ENCODE data around the gene GLG1.

Gene GLG1

DNA sequence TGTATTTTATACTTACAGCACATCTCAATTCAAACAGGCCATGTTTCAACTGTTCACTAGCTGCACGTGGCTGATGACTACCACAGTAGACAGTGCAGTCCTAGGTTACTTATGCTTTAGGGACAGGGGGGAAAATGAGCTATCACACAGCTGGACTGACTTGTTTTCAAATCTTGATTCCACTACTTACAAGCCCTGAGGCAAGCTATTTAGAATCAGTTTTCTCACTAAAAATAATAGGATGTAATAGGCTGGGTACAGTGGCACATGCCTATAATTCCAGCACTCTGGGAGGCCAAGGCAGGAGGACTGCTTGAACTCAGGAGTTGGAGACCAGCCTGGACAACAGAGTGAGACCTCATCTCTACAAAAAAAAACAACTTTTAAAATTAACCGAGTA, 10.3 kb downstream of the GLG1 start:
- peaks cover 67% of the 10 kb centered on the region for H3K4me1 Mint-ChIP-seq (ENCODE audit: low read depth)
- peak overlapping the region; percentile 64 for H3K27ac Mint-ChIP-seq
- no peaks in the 10 kb centered on the region for H3K27me3 Mint-ChIP-seq
- peaks cover 2% of the 10 kb centered on the region for H3K9me3 Mint-ChIP-seq (ENCODE audit: low read depth)
- H3K36me3 Mint-ChIP-seq = peaks cover 5% of the 10 kb centered on the region
- no peak overlapping the region for H3K4me3 Mint-ChIP-seq

GRCh38 chr16:74592847-74593246, 14.1 kb downstream of the GLG1 start:
- no peaks in the 10 kb centered on the region for H3K27me3 Mint-ChIP-seq
- H3K27ac Mint-ChIP-seq = peak overlapping the region; percentile 37
- H3K36me3 Mint-ChIP-seq = peaks cover 5% of the 10 kb centered on the region
- peak overlapping the region; percentile 7 for H3K4me3 Mint-ChIP-seq
- H3K9me3 Mint-ChIP-seq (ENCODE audit: low read depth) = peaks cover 2% of the 10 kb centered on the region
- peaks cover 56% of the 10 kb centered on the region for H3K4me1 Mint-ChIP-seq (ENCODE audit: low read depth)

DNA sequence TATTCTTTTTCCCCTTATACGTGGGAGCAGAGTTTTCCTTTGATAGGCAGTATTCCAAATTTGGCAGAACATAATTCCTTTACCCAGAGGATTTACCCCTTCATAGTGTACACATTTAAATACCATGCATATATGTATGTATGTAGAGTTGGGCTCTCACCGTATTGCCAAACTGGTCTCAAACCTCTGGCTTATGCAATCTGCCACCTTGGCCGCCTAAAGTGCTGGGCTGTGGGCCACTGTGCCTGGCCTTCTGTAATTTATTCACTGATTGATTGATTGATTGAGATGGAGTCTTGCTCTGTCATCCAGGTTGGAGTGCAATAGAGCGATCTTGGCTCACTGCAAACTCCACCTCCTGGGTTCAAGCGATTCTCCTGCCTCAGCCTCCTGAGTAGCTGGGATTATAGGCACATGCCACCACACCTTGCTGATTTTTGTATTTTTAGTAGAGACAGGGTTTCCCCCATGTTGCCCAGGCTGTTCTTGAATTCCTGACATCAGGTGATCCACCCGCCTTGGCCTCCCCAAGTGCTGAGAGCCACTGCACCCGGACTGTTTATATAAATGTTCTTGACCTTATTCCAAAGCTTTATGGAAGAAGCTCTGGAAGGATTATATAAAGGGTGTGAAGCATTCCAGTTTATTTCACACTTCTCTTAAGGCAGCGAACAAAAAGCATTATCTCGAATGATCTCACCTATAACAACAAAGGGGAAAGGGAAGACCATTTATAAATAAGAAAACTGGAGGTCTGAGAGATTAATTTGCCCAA, 14.9 kb downstream of the GLG1 start:
- Mint-ChIP-seq H3K4me1 (ENCODE audit: low read depth) (peaks cover 62% of the 10 kb centered on the region), H3K9me3 (ENCODE audit: low read depth) (peaks cover 2% of the 10 kb centered on the region), H3K36me3 (peaks cover 5% of the 10 kb centered on the region), H3K27me3 (no peaks in the 10 kb centered on the region), H3K27ac (peak overlapping the region; percentile 16), H3K4me3 (no peak overlapping the region)

DNA sequence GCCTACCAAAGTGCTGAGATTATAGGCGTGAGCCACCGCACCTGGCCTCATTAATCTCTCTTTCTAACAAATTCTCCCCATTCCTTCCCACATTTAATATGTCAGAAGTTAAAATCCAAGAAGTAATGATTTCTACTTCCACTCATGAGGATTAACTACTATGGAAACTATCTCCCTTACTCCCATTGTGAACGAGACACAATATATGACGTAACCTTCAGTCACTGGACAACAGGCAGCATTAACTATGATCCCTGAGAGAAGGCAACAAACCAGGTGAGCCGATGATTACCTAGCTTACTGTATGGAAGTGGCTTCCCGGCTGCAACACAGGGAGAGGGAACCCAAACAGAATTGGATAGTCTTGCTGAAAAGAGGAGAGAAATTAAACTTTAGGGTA, 20.0 kb downstream of the GLG1 start:
- Mint-ChIP-seq H3K27me3 (no peaks in the 10 kb centered on the region), H3K27ac (peak overlapping the region; percentile 36), H3K4me3 (no peak overlapping the region), H3K9me3 (ENCODE audit: low read depth) (no peaks in the 10 kb centered on the region), H3K4me1 (ENCODE audit: low read depth) (peaks cover 67% of the 10 kb centered on the region), H3K36me3 (peaks cover 3% of the 10 kb centered on the region)

DNA sequence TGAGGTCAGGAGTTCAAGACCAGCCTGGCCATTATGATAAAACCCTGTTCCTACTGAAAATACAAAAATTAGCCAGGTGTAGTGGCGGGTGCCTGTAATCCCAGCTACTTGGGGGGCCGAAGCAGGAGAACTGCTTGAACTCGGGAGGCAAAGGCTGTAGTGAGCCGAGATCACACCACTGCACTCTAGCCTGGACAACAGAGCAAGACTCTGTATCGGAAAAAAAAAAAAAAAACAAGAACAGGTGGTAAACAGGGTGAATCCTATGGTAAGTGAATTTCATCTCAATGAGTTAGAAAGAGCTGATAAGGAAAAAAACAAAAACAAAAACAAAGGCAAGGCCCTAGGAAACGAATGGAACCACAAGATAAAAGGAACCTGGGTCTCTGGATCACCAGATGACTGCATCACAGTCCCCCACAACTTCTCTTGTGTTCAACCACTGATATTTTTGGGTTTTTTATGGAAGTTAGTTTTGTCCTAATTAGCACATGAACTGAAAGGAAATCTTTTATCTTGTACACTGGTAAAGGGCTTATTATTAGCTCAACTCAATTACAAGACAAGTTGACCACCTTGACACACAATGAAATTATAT, 21.0 kb downstream of the GLG1 start:
- Mint-ChIP-seq H3K36me3 (peaks cover 3% of the 10 kb centered on the region), H3K4me3 (no peak overlapping the region), H3K9me3 (ENCODE audit: low read depth) (no peaks in the 10 kb centered on the region), H3K4me1 (ENCODE audit: low read depth) (peaks cover 71% of the 10 kb centered on the region), H3K27me3 (no peaks in the 10 kb centered on the region), H3K27ac (peak overlapping the region; percentile 50)

DNA sequence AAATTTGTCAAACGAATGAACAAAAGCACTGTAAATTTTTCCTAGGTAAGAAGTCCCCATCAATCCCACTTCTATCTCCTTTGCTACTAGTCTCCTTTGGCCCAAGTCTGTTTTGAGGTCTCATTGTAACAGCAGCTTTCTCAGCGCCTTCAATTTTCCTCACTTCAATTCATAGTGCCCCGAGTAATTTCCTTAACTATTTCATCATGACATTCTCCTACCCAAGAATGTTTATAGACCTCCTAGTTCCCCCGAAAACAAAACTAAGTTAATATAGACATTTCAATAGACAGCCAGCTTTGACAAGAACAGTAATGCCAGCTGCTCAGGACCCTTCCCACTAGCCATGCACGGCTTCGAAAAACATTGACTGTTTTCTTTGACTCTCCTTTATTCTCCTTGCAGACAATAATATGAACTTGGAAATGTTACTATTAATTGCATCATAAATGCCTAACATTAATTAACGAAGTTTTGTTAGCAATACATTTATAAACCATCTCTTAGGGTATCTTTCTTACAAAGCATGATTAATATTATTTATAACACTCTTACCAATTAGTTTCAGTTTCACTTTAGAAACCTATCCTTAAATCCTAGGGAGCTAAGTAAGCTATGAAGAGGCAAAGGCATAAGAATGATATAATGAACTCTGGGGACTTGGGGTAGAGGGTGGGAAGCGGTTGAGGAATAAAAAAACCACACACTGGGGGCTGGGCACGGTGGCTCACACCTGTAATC, 22.8 kb downstream of the GLG1 start:
- Mint-ChIP-seq H3K4me3 (peak overlapping the region; percentile 18), H3K4me1 (ENCODE audit: low read depth) (peaks cover 78% of the 10 kb centered on the region)

DNA sequence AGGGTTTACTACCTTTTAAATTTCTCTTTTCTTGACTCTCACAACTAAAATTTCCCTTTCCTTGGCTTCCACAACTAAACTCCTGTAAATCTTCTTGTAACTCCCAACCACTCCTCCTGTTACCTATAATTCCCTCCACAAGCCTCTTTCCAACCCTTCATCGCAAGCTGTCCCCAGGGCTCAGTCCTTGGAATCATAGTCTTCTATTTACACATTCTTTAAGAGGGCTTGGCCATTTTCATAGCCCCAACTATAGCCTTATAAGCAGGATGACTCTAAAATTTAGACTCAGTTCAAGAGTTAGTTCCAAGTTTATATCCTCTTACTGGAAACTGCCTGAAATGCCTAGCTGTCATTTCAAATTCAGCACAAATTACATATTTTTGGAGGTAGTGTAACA, 23.9 kb downstream of the GLG1 start:
- no peaks in the 10 kb centered on the region for H3K27me3 Mint-ChIP-seq
- peaks cover 80% of the 10 kb centered on the region for H3K4me1 Mint-ChIP-seq (ENCODE audit: low read depth)
- H3K36me3 Mint-ChIP-seq = peaks cover 3% of the 10 kb centered on the region
- peak overlapping the region; percentile 55 for H3K4me3 Mint-ChIP-seq
- peak overlapping the region; percentile 46 for H3K27ac Mint-ChIP-seq
- H3K9me3 Mint-ChIP-seq (ENCODE audit: low read depth) = no peaks in the 10 kb centered on the region

More for the DNA sequence above, 22.8 kb downstream of the GLG1 start:
- Mint-ChIP-seq H3K36me3 (peaks cover 3% of the 10 kb centered on the region), H3K27me3 (no peaks in the 10 kb centered on the region), H3K27ac (peak overlapping the region; percentile 41), H3K9me3 (ENCODE audit: low read depth) (no peaks in the 10 kb centered on the region)

GRCh38 chr16:74580833-74581232, 26.1 kb downstream of the GLG1 start:
- Mint-ChIP-seq H3K36me3 (peaks cover 3% of the 10 kb centered on the region), H3K9me3 (ENCODE audit: low read depth) (no peaks in the 10 kb centered on the region), H3K27me3 (no peaks in the 10 kb centered on the region), H3K4me1 (ENCODE audit: low read depth) (peaks cover 77% of the 10 kb centered on the region), H3K4me3 (no peak overlapping the region), H3K27ac (peak overlapping the region; percentile 4)

DNA sequence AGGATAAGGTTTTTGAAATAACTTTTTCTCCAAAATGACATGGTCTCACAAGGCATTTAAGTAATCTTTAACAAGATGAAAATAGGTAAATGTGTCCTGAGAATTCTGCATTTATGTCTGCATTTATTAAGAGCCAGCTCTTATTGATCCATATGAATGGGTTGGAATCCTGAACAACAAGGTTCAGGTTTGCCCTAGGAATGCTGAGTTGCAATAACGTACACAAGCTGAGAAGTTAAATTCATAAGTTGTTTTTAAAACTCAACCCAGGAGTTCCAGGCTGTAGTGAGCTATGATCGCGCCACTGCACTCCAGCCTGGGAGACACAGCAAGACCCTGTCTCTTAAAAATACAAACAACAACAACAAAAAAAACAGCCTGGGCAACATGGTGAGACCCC, 28.1 kb downstream of the GLG1 start:
- peak overlapping the region; percentile 22 for H3K27ac Mint-ChIP-seq
- H3K36me3 Mint-ChIP-seq = peaks cover 6% of the 10 kb centered on the region
- peak overlapping the region; percentile 42 for H3K4me3 Mint-ChIP-seq
- H3K4me1 Mint-ChIP-seq (ENCODE audit: low read depth) = peaks cover 80% of the 10 kb centered on the region
- no peaks in the 10 kb centered on the region for H3K27me3 Mint-ChIP-seq
- no peaks in the 10 kb centered on the region for H3K9me3 Mint-ChIP-seq (ENCODE audit: low read depth)

DNA sequence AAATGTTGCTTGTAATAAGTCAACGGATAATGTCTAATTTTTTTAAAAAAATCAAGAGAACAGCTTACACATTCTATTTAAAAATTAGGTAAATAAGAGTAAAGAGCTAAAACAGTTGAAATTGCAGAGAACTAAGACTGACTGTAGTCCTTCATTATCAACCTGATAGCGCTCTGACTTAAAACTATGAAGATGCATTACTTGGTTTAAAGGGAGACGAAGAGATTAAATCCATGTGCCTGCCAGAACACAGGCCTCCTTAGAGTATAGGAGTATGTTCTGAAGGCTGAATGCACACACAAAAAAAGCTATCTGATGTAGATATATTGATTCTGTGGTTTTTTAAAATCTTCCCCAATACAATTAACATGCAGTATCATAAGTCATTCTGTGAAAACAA, 28.5 kb downstream of the GLG1 start:
- peak overlapping the region; percentile 22 for H3K27ac Mint-ChIP-seq
- no peaks in the 10 kb centered on the region for H3K27me3 Mint-ChIP-seq
- H3K9me3 Mint-ChIP-seq (ENCODE audit: low read depth) = no peaks in the 10 kb centered on the region
- H3K4me1 Mint-ChIP-seq (ENCODE audit: low read depth) = peaks cover 79% of the 10 kb centered on the region
- H3K36me3 Mint-ChIP-seq = peaks cover 6% of the 10 kb centered on the region
- H3K4me3 Mint-ChIP-seq = peak overlapping the region; percentile 42

GRCh38 chr16:74577882-74578366, 29.0 kb downstream of the GLG1 start:
- H3K9me3 Mint-ChIP-seq (ENCODE audit: low read depth) = no peaks in the 10 kb centered on the region
- no peaks in the 10 kb centered on the region for H3K27me3 Mint-ChIP-seq
- H3K36me3 Mint-ChIP-seq = peaks cover 5% of the 10 kb centered on the region
- H3K4me3 Mint-ChIP-seq = peak overlapping the region; percentile 0
- peaks cover 75% of the 10 kb centered on the region for H3K4me1 Mint-ChIP-seq (ENCODE audit: low read depth)
- H3K27ac Mint-ChIP-seq = peak overlapping the region; percentile 22

GRCh38 chr16:74575807-74576643, 30.9 kb downstream of the GLG1 start:
- Mint-ChIP-seq H3K9me3 (ENCODE audit: low read depth) (no peaks in the 10 kb centered on the region), H3K27me3 (no peaks in the 10 kb centered on the region), H3K4me3 (no peak overlapping the region), H3K27ac (peak overlapping the region; percentile 58), H3K4me1 (ENCODE audit: low read depth) (peaks cover 76% of the 10 kb centered on the region), H3K36me3 (peaks cover 3% of the 10 kb centered on the region)

DNA sequence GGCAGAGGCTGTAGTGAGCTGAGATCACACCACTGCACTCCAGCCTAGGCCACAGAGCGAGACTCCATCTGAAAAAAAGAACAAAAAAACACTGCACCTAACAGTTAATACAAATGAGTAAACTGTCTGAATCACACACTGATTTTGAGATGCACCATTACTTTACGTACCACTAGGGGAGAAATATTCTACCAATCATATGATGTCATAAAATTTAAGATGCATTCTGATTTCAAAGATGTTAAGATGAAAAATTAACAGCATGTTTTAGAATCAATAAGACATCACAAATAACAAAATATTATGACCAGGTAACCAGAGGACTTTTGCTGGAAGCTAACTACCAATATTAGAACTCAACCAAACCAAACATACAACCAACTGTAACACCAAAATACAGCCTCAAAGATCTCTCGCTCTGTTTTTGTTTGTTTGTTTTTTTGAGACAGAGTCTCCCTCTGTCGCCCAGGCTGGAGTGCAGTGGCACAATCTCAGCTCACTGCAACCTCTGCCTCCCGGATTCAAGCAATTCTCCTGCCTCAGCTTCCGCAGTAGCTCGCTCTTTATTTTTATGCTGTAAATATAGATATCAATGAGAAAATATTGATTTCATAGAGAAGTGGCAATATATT, 31.6 kb downstream of the GLG1 start:
- Mint-ChIP-seq H3K36me3 (peaks cover 3% of the 10 kb centered on the region), H3K9me3 (ENCODE audit: low read depth) (no peaks in the 10 kb centered on the region), H3K4me1 (ENCODE audit: low read depth) (peaks cover 76% of the 10 kb centered on the region), H3K27ac (peak overlapping the region; percentile 58), H3K27me3 (no peaks in the 10 kb centered on the region), H3K4me3 (no peak overlapping the region)

DNA sequence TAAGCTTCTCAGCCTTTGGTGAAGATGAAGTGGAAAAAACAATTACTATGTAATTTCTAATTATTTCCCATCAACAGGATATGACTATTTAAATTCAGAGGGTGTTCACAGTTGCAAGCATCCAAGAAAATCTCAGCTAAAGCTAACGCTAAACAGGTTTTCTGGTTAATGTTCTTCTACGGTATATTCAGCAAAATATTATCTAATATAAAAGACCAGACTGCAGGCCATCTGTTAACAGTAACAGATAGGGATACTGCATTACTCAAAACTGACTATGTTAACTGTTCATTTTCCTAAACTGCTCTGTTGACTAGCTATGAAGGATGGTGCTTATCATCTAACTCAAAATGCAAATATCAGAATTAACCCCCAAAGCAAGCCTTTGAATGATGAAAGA, 32.8 kb downstream of the GLG1 start:
- peaks cover 5% of the 10 kb centered on the region for H3K36me3 Mint-ChIP-seq
- no peaks in the 10 kb centered on the region for H3K9me3 Mint-ChIP-seq (ENCODE audit: low read depth)
- H3K4me1 Mint-ChIP-seq (ENCODE audit: low read depth) = peaks cover 78% of the 10 kb centered on the region
- H3K4me3 Mint-ChIP-seq = no peak overlapping the region
- peak overlapping the region; percentile 54 for H3K27ac Mint-ChIP-seq
- H3K27me3 Mint-ChIP-seq = no peaks in the 10 kb centered on the region
